Measurements from ENCODE around the gene RUVBL1. TPM values are rescaled to one million over a fixed set of nuclear protein-coding genes. Genes with fewer than 3 reads are reported as not detected.

The RUVBL1 gene
- total and polyA plus RNA-seq, 2 of the 4 experiments (the other 2 are of a cell fraction), result 68.7 to 83.3 TPM

DNA sequence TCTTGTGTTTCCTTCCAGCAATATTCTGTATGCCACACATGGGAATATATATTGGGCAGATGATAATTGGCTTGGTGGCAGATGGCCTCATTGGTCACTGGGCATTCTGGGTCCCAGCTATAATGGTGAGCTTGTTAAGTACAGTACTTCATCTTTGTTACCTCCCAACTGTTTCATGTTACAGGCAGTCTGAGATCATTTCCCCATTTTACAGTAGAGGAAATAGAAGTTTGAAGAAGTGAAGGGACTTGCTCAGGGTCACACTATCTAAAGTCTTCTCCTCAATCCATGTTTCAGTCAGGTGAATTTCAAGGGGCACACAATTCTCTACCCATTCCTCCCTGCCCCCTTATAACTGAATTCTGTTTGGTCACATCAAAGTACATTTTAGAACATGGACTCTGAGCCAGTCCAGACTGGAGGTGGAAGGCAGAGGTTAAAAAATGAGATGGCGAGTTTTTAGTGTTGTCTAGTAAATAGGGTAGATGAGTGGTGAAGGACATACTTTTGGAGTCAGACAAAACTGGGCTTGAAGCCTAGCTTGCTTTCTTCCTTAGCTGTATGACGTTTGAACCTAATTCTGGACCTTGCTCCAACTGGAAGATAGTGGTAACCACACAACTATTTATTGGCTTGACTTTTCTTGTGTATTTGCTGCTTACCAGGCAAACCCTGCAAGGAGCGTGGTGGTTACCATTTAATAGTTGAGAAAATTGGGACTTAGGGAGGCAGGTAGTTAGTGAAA is 32.2 kb upstream of the RUVBL1 start:
- Histone ChIP-seq H2AFZ (replicated peaks; ENCODE audit: low read length, poor library complexity) (no peak overlapping the region), H3K9me3 (ENCODE audit: control insufficient read depth, insufficient read depth, low read length) (peaks cover 2% of the 10 kb centered on the region; the same call in 1 of the 2 replicates), H3K18ac (ENCODE audit: low read depth, low read length) (no peak overlapping the region), H3K27ac (ENCODE audit: insufficient read depth, low read length) (no peak overlapping the region), H2BK5ac (ENCODE audit: low read depth, low read length, poor library complexity, severe bottlenecking) (no peak overlapping the region), H3K56ac (ENCODE audit: extremely low read depth, insufficient read depth, low read length) (no peak overlapping the region), H4K8ac (ENCODE audit: low read depth in 2 of 2, low read length in 2 of 2) (no peak overlapping the region), H3K4me2 (ENCODE audit: low read depth, low read length) (no peak overlapping the region), H3K4me3 (ENCODE audit: insufficient read depth, low read depth, low read length) (no peak overlapping the region), H4K20me1 (ENCODE audit: insufficient read depth, low read length) (no peaks in the 10 kb centered on the region), H3K4ac (ENCODE audit: low read depth, low read length) (no peak overlapping the region), H2BK120ac (ENCODE audit: low read depth, low read length) (no peak overlapping the region), H4K91ac (ENCODE audit: insufficient read depth, low read depth, low read length) (no peak overlapping the region), H4K5ac (ENCODE audit: low read depth, low read length) (no peak overlapping the region), H3K9me1 (ENCODE audit: insufficient read depth, low read length) (no peaks in the 10 kb centered on the region), H3K14ac (replicated peaks; ENCODE audit: low read depth, low read length) (no peak overlapping the region), H3K27me3 (ENCODE audit: control insufficient read depth, insufficient read depth, low read length) (no peaks in the 10 kb centered on the region), H3K9ac (ENCODE audit: low read depth, low read length) (no peak overlapping the region), H2BK20ac (ENCODE audit: low read depth, low read length) (no peak overlapping the region), H3K23ac (ENCODE audit: low read depth, low read length) (no peak overlapping the region), H2AK5ac (ENCODE audit: low read depth, low read length) (no peak overlapping the region), H3K79me1 (ENCODE audit: low read depth in 1 of 2, low read length in 2 of 2) (peaks cover 21 to 27% of the 10 kb centered on the region in 2 experiments), H2AK9ac (replicated peaks; ENCODE audit: low read depth, low read length, poor library complexity) (no peak overlapping the region), H2BK15ac (ENCODE audit: low read depth, low read length) (no peak overlapping the region), H3K4me1 (ENCODE audit: control insufficient read depth, insufficient read depth, low read length) (0 out of 2 replicates have a peak, but pooled peaks cover 2% of the 10 kb centered on the region), H3K36me3 (ENCODE audit: control insufficient read depth, insufficient read depth, low read length) (peaks cover 1% of the 10 kb centered on the region)
- CTCF ChIA-PET, result no interaction called here
- in situ Hi-C loops (cut with MboI; ENCODE audit: low sequenced_read_pairs), result no loop called here
- WGBS, 2 experiments (ENCODE audit: extremely low coverage in 2 of 2, insufficient read length in 1 of 2), result no CpG with 5 or more reads among the region's 3 CpGs
- no TSS peak for BruUV-seq (replicated peaks)
- dilution Hi-C loops (cut with HindIII; ENCODE audit: low sequenced_read_pairs, unreplicated experiment), result no loop called here
- intact Hi-C loops (cut with micrococcal nuclease), result no loop called here
- no peak for DNase-seq
- POLR2A ChIA-PET (ENCODE audit: unreplicated experiment), result no interaction called here
- no peak for ATAC-seq (ENCODE audit: low read depth)
- TF ChIP-seq SMC3 (IDR thresholded peaks at IDR 0.05; ENCODE audit: low read depth, low read length) (no peak), MAZ (IDR thresholded peaks at IDR 0.05; ENCODE audit: borderline replicate concordance, low read depth, low read length) (no peak), MAFK (IDR thresholded peaks at IDR 0.05; ENCODE audit: low read depth, low read length) (no peak), RCOR1 (IDR thresholded peaks at IDR 0.05; ENCODE audit: insufficient replicate concordance, low read length) (no peak), BHLHE40 (IDR thresholded peaks at IDR 0.05; ENCODE audit: low read depth, low read length) (no peak), RFX5 (IDR thresholded peaks at IDR 0.05; ENCODE audit: low read depth, low read length) (no peak), RAD21 (IDR thresholded peaks at IDR 0.05; ENCODE audit: low read length) (no peak), POLR2A (IDR thresholded peaks at IDR 0.05; ENCODE audit: low read depth, low read length) (no peak), CEBPB (IDR thresholded peaks at IDR 0.05; ENCODE audit: low read depth, low read length) (no peak)
- TF ChIP-seq, protein P1, sequence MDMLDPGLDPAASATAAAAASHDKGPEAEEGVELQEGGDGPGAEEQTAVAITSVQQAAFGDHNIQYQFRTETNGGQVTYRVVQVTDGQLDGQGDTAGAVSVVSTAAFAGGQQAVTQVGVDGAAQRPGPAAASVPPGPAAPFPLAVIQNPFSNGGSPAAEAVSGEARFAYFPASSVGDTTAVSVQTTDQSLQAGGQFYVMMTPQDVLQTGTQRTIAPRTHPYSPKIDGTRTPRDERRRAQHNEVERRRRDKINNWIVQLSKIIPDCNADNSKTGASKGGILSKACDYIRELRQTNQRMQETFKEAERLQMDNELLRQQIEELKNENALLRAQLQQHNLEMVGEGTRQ (IDR thresholded peaks at IDR 0.05; ENCODE audit: low read depth, low read length), result no peak

Measured in IMR-90 (cell line).